C4-2B (cell line): Measurements from ENCODE around the gene PRUNE1.

ENCODE experiments used
- CTCF ChIP-seq: fragments of 450-650 bp; conservative IDR thresholded peaks from 2 replicates; pipeline ENCODE4 v1.5.1; 2017; ENCODE audit warnings: mild to moderate bottlenecking
- ZFX ChIP-seq: fragments of 450-650 bp; IDR thresholded peaks from 2 replicates; pipeline ENCODE4 v1.6.1; 2017

- no peak for TF ChIP-seq CTCF
- no peak for TF ChIP-seq ZFX
These were observed 28.8 kb downstream of the PRUNE1 start for GRCh38 chr1:151037032-151037431.
